Activated CD8-positive, alpha-beta T cell treated with anti-CD3 and anti-CD28 coated beads, Interleukin-2, amount 10 ng/mL, durations not matched to agents 7 days and 5 days (primary cell): Measurements from ENCODE around the gene CASP1. TPM values are rescaled to one million over a fixed set of nuclear protein-coding genes. Genes with fewer than 3 reads are reported as not detected.

ENCODE experiments used
- total RNA-seq, 2 experiments: library from RNA; stranded (reverse); gene quantifications; one replicate each; pipeline ENCODE4 v1.2.3, GENCODE V29; 2021

The CASP1 gene
- total RNA-seq, 2 experiments from 2014 or later = 87.6 to 97.8 TPM

Other genes starting within 250 kb of the CASP1 start
- gene CASP12, start 136.7 kb downstream of the CASP1 start, total RNA-seq = not detected
- 100 to 1,000 TPM; 102 to 111 TPM for gene CASP4, start 66.6 kb downstream of the CASP1 start, total RNA-seq
- gene CASP5, start 12.0 kb downstream of the CASP1 start, total RNA-seq = not detected
- 10 to 100 TPM; 70.8 to 73.9 TPM for gene CARD16, start 10.2 kb upstream of the CASP1 start, total RNA-seq
- gene CARD18, start 104.6 kb upstream of the CASP1 start, total RNA-seq = not detected